SK-N-SH treated with all-trans-retinoic acid at 6 μM for 48 hours (cell line): ENCODE results near the gene CRKL.

ENCODE experiments used
- CSRNP3 ChIP-seq: fragments of 250-450 bp; sonication (Bioruptor Pico); IDR thresholded peaks from 2 replicates; pipeline ENCODE4 v1.5.1; 2021; ENCODE audit warnings: mild to moderate bottlenecking, moderate library complexity
- ISL1 ChIP-seq: fragments of 250-450 bp; sonication (Bioruptor Pico); IDR thresholded peaks from 2 replicates; pipeline ENCODE4 v2.1.2; 2022; ENCODE audit warnings: mild to moderate bottlenecking, moderate library complexity

GRCh38 chr22:20926243-20926642, 9.0 kb downstream of the CRKL start:
- no peak for TF ChIP-seq ISL1 (CRISPR knock-in tag)
- TF ChIP-seq CSRNP3 (CRISPR knock-in tag), result no peak
